Measurements from ENCODE around the gene RCSD1.
"Not testable (repeated sequence)": the region's sequence is repeated elsewhere in the genome, so short reads cannot be mapped to it uniquely, and the experiment has no call there.

RCSD1 gene

GRCh38 chr1:167716000-167716271, 85.9 kb downstream of the RCSD1 start:
- DNase-seq (ENCODE audit: low read depth): no peak

GRCh38 chr1:167717351-167717750, 87.3 kb downstream of the RCSD1 start:
- DNase-seq (ENCODE audit: low read depth): peak; percentile 19

GRCh38 chr1:167718914-167719691, 89.1 kb downstream of the RCSD1 start:
- no peak for DNase-seq (ENCODE audit: low read depth)

GRCh38 chr1:167719715-167720421, 89.8 kb downstream of the RCSD1 start:
- DNase-seq (ENCODE audit: low read depth): not testable (repeated sequence)

- DNase-seq (ENCODE audit: low read depth): peak; percentile 77
Measured at GRCh38 chr1:167720965-167721616, 91.1 kb downstream of the RCSD1 start.

GRCh38 chr1:167721617-167722151, 91.7 kb downstream of the RCSD1 start, which contains the start of gene MPZL1:
Gene MPZL1, plus strand, starts transcription at chr1:167721982. Its CDS starts 170 bp downstream, at chr1:167722152.
- DNase-seq (ENCODE audit: low read depth): peak; percentile 95

- DNase-seq (ENCODE audit: low read depth): peak; percentile 78
Measured at GRCh38 chr1:167722152-167722869, 92.3 kb downstream of the RCSD1 start.

- peak; percentile 29 for DNase-seq (ENCODE audit: low read depth)
Measured at GRCh38 chr1:167722870-167723251, 92.8 kb downstream of the RCSD1 start.

- no peak for DNase-seq (ENCODE audit: low read depth)
Measured at GRCh38 chr1:167723707-167724323, 93.8 kb downstream of the RCSD1 start.

GRCh38 chr1:167726008-167726407, 96.0 kb downstream of the RCSD1 start:
- DNase-seq (ENCODE audit: low read depth): no peak

- DNase-seq (ENCODE audit: low read depth): no peak
Measured at GRCh38 chr1:167728818-167729410, 98.9 kb downstream of the RCSD1 start.

GRCh38 chr1:167734227-167734626, 104.2 kb downstream of the RCSD1 start:
- no peak for DNase-seq (ENCODE audit: low read depth)

- no peak for DNase-seq (ENCODE audit: low read depth)
Measured at GRCh38 chr1:167734841-167735240, 104.8 kb downstream of the RCSD1 start.

- DNase-seq (ENCODE audit: low read depth): no peak
Measured at GRCh38 chr1:167737169-167737568, 107.1 kb downstream of the RCSD1 start.

GRCh38 chr1:167738158-167738557, 108.1 kb downstream of the RCSD1 start:
- no peak for DNase-seq (ENCODE audit: low read depth)

GRCh38 chr1:167739752-167740151, 109.7 kb downstream of the RCSD1 start:
- DNase-seq (ENCODE audit: low read depth): no peak

- not testable (repeated sequence) for DNase-seq (ENCODE audit: low read depth)
Measured at GRCh38 chr1:167741103-167741502, 111.1 kb downstream of the RCSD1 start.

GRCh38 chr1:167742392-167743057, 112.5 kb downstream of the RCSD1 start:
- not testable (repeated sequence) for DNase-seq (ENCODE audit: low read depth)

GRCh38 chr1:167744901-167745300, 114.9 kb downstream of the RCSD1 start:
- DNase-seq (ENCODE audit: low read depth): no peak

- DNase-seq (ENCODE audit: low read depth): no peak
Measured at GRCh38 chr1:167746013-167746672, 116.1 kb downstream of the RCSD1 start.

Data from ELR (cell line).